HepG2 (cell line): ENCODE results near the gene CSNK1D.

Experiments
- AHR ChIP-seq: IDR thresholded peaks from 2 replicates; pipeline ENCODE4 v1.6.1; 2018; ENCODE audit warnings: missing genetic modification reagents, missing compliant biosample characterization
- NFE2L1 ChIP-seq: sonication (generic); formaldehyde crosslinking; IDR thresholded peaks from 2 replicates; pipeline ENCODE4 v1.4.0; 2020; ENCODE audit warnings: missing genetic modification reagents, mild to moderate bottlenecking, borderline replicate concordance
- TRIM24 ChIP-seq: sonication (generic); formaldehyde crosslinking; IDR thresholded peaks from 2 replicates; pipeline ENCODE4 v1.8.0; 2022; ENCODE audit warnings: mild to moderate bottlenecking, missing genetic modification reagents
- ZNF138 ChIP-seq: sonication (generic); formaldehyde crosslinking; IDR thresholded peaks from 2 replicates; pipeline ENCODE4 v1.5.0; 2020; ENCODE audit warnings: mild to moderate bottlenecking, low read depth, missing genetic modification reagents
- ZNF781 ChIP-seq: sonication (generic); formaldehyde crosslinking; IDR thresholded peaks from 2 replicates; pipeline ENCODE4 v1.5.1; 2020; ENCODE audit warnings: borderline replicate concordance, mild to moderate bottlenecking, missing genetic modification reagents; ENCODE audit errors: not compliant biosample characterization
- TF ChIP-seq, protein P1 (sequence below): IDR thresholded peaks from 2 replicates; pipeline ENCODE4 v1.6.1; 2016; ENCODE audit warnings: missing compliant biosample characterization, missing genetic modification reagents, borderline replicate concordance
- TF ChIP-seq, protein P2 (sequence below): sonication (generic); formaldehyde crosslinking; IDR thresholded peaks from 2 replicates; pipeline ENCODE4 v1.5.1; 2020; ENCODE audit warnings: mild to moderate bottlenecking, missing genetic modification reagents, moderate library complexity
- TF ChIP-seq, protein P3 (sequence below): sonication (generic); formaldehyde crosslinking; IDR thresholded peaks from 2 replicates; pipeline ENCODE4 v1.4.0; 2020; ENCODE audit warnings: mild to moderate bottlenecking, missing genetic modification reagents
- TF ChIP-seq, protein P4 (sequence below): sonication (generic); formaldehyde crosslinking; IDR thresholded peaks from 2 replicates; pipeline ENCODE4 v1.4.0; 2020; ENCODE audit warnings: mild to moderate bottlenecking, low read depth, missing genetic modification reagents

GRCh38 chr17:82300228-82300627 lies 26.7 kb upstream of the CSNK1D start:
- TF ChIP-seq, protein P1, sequence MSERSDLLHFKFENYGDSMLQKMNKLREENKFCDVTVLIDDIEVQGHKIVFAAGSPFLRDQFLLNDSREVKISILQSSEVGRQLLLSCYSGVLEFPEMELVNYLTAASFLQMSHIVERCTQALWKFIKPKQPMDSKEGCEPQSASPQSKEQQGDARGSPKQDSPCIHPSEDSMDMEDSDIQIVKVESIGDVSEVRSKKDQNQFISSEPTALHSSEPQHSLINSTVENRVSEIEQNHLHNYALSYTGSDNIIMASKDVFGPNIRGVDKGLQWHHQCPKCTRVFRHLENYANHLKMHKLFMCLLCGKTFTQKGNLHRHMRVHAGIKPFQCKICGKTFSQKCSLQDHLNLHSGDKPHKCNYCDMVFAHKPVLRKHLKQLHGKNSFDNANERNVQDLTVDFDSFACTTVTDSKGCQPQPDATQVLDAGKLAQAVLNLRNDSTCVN (CRISPR knock-in tag) = no peak
- TF ChIP-seq, protein P2, sequence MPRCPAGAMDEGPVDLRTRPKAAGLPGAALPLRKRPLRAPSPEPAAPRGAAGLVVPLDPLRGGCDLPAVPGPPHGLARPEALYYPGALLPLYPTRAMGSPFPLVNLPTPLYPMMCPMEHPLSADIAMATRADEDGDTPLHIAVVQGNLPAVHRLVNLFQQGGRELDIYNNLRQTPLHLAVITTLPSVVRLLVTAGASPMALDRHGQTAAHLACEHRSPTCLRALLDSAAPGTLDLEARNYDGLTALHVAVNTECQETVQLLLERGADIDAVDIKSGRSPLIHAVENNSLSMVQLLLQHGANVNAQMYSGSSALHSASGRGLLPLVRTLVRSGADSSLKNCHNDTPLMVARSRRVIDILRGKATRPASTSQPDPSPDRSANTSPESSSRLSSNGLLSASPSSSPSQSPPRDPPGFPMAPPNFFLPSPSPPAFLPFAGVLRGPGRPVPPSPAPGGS = no peak
- no peak for TF ChIP-seq ZNF781 (CRISPR knock-in tag)
- no peak for TF ChIP-seq ZNF138 (CRISPR knock-in tag)
- TF ChIP-seq, protein P3, sequence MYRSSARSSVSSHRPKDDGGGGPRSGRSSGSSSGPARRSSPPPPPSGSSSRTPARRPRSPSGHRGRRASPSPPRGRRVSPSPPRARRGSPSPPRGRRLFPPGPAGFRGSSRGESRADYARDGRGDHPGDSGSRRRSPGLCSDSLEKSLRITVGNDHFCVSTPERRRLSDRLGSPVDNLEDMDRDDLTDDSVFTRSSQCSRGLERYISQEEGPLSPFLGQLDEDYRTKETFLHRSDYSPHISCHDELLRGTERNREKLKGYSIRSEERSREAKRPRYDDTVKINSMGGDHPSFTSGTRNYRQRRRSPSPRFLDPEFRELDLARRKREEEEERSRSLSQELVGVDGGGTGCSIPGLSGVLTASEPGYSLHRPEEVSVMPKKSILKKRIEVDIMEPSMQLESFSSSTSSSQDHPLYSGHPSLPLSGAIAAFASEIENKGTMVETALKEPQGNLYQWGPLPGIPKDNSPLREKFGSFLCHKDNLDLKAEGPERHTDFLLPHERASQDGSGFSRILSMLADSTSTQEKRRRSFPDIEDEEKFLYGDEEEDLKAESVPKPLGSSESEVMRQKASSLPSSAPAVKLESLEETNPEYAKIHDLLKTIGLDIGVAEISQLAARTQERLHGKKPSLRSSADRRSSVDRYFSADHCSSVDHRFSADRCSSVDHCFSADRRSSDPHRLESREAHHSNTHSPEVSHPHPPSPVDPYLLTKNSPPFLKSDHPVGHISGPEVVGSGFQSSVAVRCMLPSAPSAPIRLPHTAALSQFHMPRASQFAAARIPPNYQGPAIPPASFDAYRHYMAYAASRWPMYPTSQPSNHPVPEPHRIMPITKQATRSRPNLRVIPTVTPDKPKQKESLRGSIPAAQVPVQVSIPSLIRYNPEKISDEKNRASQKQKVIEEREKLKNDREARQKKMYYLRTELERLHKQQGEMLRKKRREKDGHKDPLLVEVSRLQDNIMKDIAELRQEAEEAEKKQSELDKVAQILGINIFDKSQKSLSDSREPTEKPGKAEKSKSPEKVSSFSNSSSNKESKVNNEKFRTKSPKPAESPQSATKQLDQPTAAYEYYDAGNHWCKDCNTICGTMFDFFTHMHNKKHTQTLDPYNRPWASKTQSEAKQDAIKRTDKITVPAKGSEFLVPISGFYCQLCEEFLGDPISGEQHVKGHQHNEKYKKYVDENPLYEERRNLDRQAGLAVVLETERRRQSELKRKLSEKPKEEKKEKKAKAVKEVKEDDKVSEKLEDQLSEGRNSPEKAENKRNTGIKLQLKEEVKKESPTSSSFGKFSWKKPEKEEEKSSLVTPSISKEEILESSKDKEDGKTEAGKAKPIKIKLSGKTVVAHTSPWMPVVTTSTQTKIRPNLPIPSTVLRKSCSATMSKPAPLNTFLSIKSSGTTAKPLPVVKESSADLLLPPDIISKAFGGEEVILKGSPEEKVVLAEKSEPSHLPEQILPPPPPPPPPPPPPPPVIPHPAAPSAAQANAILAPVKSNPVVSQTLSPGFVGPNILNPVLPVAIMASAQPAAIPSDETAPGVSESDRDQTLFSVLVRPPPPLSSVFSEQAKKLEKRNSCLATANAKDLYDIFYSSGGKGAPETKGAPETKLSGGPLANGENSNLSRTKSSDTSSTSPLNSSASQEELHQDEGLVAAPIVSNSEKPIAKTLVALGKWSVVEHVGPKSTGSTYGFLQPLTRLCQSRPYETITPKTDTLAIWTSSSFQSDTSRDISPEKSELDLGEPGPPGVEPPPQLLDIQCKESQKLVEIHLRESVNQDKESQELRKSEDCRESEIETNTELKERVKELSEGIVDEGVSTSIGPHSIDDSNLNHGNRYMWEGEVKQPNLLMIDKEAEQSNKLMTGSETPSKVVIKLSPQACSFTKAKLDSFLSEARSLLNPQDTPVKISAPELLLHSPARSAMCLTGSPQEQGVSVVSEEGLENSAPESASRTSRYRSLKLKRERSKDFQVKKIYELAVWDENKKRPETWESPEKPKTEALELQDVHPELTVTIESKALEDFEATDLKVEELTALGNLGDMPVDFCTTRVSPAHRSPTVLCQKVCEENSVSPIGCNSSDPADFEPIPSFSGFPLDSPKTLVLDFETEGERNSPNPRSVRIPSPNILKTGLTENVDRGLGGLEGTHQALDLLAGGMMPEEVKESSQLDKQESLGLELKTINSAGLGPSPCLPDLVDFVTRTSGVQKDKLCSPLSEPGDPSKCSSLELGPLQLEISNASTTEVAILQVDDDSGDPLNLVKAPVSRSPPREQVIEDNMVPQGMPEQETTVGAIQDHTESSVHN (CRISPR knock-in tag) = no peak
- TF ChIP-seq, protein P4, sequence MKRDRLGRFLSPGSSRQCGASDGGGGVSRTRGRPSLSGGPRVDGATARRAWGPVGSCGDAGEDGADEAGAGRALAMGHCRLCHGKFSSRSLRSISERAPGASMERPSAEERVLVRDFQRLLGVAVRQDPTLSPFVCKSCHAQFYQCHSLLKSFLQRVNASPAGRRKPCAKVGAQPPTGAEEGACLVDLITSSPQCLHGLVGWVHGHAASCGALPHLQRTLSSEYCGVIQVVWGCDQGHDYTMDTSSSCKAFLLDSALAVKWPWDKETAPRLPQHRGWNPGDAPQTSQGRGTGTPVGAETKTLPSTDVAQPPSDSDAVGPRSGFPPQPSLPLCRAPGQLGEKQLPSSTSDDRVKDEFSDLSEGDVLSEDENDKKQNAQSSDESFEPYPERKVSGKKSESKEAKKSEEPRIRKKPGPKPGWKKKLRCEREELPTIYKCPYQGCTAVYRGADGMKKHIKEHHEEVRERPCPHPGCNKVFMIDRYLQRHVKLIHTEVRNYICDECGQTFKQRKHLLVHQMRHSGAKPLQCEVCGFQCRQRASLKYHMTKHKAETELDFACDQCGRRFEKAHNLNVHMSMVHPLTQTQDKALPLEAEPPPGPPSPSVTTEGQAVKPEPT = no peak
- TF ChIP-seq AHR (CRISPR knock-in tag) = no peak
- TF ChIP-seq NFE2L1 (CRISPR knock-in tag) = no peak
- TF ChIP-seq TRIM24 (CRISPR knock-in tag) = no peak
